ENCODE results near the gene GZMA.
"Not testable (repeated sequence)": the region's sequence is repeated elsewhere in the genome, so short reads cannot be mapped to it uniquely, and the experiment has no call there.

The GZMA gene

DNA sequence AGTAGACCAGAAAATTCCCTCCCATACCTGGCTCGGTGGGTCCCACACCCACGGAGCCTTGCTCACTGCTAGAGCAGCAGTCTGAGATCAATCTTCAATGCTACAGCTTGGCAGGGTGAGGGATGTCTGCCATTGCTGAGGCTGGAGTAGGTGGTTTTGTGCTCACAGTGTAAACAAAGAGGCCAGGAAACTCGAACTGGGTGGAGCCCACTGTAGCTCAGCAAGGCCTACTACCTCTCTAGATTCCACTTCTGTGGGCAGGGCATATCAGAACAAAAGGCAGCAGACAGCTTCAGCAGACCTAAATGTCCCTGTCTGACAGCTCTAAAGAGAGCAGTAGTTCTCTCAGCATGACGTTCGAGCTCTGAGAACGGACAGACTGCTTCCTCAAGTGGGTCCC, 5.6 kb upstream of the GZMA start:
- no peak overlapping the region for H3K27ac ChIP-seq
- TF ChIP-seq ZFX (IDR thresholded peaks at IDR 0.05; ENCODE audit: borderline replicate concordance), result no peak
- TF ChIP-seq, protein P1, sequence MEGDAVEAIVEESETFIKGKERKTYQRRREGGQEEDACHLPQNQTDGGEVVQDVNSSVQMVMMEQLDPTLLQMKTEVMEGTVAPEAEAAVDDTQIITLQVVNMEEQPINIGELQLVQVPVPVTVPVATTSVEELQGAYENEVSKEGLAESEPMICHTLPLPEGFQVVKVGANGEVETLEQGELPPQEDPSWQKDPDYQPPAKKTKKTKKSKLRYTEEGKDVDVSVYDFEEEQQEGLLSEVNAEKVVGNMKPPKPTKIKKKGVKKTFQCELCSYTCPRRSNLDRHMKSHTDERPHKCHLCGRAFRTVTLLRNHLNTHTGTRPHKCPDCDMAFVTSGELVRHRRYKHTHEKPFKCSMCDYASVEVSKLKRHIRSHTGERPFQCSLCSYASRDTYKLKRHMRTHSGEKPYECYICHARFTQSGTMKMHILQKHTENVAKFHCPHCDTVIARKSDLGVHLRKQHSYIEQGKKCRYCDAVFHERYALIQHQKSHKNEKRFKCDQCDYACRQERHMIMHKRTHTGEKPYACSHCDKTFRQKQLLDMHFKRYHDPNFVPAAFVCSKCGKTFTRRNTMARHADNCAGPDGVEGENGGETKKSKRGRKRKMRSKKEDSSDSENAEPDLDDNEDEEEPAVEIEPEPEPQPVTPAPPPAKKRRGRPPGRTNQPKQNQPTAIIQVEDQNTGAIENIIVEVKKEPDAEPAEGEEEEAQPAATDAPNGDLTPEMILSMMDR (IDR thresholded peaks at IDR 0.05), result no peak

DNA sequence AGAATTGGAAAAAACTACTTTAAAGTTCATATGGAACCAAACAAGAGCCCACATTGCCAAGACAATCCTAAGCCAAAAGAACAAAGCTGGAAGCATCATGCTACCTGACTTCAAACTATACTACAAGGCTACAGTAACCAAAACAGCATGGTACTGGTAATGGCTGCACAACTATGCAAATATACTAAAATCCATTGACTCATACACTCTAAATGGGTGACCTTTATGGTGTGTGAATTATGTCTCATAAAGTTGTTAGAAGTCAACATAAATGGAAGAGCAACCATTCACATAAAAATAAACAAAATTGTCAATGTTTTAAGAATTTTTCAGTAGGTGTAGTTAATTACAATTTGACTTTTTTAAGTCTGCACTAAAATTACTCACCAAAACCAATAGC, 1.3 kb upstream of the GZMA start:
- not testable (repeated sequence) for H3K27ac ChIP-seq

DNA sequence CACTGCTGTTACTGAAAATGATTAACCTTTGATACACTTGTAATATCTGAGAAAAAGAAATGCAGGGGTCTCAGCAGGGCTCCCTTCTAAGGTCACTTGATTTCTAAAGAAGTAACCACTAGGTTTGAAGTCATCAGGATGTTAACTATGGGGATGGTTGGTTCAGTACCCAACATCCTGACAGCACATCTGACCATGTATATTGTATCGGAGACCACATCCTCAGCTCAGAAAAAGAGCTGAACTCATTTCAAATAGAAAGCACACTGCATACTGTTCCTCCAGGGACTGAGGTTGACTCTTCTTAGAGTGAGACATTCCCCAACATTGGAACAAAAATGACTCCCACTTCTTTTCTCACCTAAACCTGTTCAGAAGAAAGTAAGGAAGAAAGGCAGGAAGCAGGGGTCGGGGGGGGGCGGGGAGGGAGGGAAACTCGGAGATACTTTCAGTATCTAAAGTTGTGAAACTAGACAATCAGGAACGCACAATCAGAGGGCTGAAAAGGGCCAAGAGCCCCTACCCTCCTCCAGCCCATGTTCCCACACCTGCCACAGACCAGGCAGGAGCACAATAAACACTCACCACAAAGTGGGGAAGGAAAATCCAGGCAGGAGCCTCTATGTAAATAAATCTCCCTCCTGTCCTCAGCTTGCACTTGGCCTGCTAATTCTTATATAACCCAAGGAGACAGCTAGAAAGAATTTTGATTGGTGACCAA, 730 bp upstream of the GZMA start:
- no peak overlapping the region for H3K27ac ChIP-seq

DNA sequence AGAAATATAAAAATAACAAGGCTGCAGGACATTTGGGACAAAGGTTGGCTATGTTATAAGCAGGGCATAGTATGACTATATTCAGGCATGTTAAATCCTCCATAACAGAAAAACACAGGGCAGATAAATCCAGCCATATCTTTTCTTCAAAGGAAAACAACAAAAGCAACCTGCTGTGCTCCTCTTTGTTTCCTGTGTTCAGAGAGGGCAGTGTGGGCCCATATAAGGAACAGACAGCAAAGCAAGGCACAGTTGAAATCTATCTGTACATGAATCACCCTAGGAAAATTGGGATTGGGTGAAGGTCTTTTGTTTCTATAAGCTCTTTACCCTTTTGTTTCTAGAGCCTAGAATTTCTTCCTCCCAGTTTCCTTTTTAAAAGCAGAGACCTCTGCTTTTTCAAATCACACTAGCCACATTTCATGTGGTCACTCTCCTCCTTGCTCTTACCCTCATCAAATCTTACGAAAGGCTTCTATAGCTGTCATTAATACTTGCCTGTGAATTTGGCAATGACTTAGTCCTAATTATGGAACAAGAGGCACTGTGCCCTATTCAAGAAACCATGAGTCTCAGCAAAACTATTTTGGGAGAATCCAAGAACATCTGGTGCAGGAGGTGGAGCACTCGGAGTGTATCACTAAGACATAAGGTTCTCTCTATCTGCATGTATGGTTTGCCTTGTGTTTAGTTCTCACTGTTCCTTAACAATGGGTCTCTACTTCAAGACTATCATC, 1.8 kb downstream of the GZMA start:
- TF ChIP-seq, protein P1 (IDR thresholded peaks at IDR 0.05), result no peak
- TF ChIP-seq ZFX (IDR thresholded peaks at IDR 0.05; ENCODE audit: borderline replicate concordance), result no peak
- no peak overlapping the region for H3K27ac ChIP-seq

More for the DNA sequence above, 730 bp upstream of the GZMA start:
- TF ChIP-seq ZFX (IDR thresholded peaks at IDR 0.05; ENCODE audit: borderline replicate concordance), result no peak
- TF ChIP-seq, protein P1 (IDR thresholded peaks at IDR 0.05), result no peak

DNA sequence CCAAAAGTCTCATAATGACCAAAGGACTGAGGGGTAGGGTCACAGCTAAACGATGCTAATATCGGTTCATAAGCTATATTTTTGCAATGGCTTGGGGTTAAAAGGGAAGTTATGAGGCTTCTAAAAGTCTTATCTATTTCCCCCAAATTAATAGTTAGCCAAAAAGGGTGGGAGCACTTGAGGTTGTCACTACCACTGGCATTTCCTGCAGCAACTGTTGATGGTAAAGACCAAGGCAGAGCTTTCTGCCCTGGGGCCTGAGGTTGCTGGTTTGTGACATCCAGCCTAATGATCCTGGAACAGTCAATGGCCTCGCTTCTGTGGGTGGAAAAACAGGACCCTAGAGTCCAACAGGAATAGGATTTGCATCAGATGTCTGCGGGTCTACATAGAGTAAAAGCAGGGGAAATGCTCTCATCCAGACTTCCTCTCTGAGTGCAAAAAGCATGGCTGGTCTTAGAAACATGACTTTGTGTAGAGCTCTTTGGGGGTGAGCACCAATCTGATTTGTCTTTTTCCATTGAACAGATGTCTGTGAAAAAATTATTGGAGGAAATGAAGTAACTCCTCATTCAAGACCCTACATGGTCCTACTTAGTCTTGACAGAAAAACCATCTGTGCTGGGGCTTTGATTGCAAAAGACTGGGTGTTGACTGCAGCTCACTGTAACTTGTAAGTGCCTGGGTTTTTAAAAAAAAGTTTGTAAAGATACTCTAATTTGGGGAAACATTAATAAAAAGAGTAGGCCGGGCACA, 2.7 kb downstream of the GZMA start:
- TF ChIP-seq, protein P1 (IDR thresholded peaks at IDR 0.05), result no peak
- no peak for TF ChIP-seq ZFX (IDR thresholded peaks at IDR 0.05; ENCODE audit: borderline replicate concordance)

DNA sequence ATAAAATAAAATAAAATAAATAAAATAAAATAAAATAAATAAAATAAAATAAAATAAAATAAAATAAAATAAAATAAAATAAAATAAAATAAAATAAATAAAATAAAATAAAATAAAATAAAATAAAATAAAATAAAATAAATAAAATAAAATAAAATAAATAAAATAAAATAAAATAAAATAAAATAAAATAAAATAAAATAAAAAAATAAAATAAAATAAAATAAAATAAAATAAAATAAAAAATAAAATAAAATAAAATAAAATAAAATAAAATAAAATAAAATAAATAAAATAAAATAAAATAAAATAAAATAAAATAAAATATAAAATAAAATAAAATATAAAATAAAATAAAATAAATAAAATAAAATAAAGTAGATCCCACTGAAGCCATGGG, 3.5 kb downstream of the GZMA start:
- H3K27ac ChIP-seq, result not testable (repeated sequence)

More for the DNA sequence above, 2.7 kb downstream of the GZMA start:
- H3K27ac ChIP-seq, result no peak overlapping the region

DNA sequence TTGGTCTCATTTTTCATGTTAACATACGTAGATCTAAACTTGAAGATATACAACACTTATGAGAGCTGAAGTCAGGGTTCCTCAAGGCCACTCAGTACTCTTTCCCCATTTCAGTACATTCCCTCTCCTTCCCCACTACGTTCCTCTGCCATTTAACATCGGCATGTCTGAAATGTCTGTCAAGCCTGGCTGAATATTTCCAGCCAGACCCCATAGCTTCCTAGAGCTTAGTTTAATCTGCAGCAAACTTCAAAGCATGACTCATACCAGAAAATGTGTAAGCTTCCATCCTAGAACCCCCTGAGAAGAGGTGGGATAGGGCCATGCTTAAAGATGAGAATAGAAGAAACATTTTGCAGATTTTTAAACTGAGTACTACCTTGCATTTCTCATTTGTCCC, 6.2 kb downstream of the GZMA start:
- TF ChIP-seq ZFX (IDR thresholded peaks at IDR 0.05; ENCODE audit: borderline replicate concordance), result no peak
- TF ChIP-seq, protein P1 (IDR thresholded peaks at IDR 0.05), result no peak

DNA sequence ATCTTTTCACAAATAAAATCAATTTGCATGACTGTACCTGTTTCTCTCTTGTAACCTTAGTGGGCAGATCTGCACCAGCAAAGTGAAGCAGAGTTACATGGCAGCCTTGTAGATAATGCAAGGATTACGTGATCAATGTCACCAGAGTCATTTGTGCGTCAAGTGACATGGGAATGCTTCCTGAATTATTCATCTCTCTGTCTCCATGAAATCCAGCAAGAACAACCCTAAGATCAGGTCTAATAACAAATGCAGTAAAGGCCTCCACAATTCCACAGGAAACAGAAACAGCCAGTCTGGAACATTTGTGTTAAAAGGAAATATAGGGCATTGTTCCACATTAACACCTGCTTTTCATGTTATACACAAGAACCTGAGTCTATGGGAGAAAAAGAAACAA, 7.8 kb downstream of the GZMA start:
- H3K27ac ChIP-seq, result no peak overlapping the region
- TF ChIP-seq, protein P1 (IDR thresholded peaks at IDR 0.05), result no peak
- no peak for TF ChIP-seq ZFX (IDR thresholded peaks at IDR 0.05; ENCODE audit: borderline replicate concordance)

More for the DNA sequence above, 6.2 kb downstream of the GZMA start:
- H3K27ac ChIP-seq, result no peak overlapping the region

Measured in 22Rv1 (cell line).